ENCODE results near the gene FBXW4. TPM values are rescaled to one million over a fixed set of nuclear protein-coding genes. Genes with fewer than 3 reads are reported as not detected.

FBXW4 gene

DNA sequence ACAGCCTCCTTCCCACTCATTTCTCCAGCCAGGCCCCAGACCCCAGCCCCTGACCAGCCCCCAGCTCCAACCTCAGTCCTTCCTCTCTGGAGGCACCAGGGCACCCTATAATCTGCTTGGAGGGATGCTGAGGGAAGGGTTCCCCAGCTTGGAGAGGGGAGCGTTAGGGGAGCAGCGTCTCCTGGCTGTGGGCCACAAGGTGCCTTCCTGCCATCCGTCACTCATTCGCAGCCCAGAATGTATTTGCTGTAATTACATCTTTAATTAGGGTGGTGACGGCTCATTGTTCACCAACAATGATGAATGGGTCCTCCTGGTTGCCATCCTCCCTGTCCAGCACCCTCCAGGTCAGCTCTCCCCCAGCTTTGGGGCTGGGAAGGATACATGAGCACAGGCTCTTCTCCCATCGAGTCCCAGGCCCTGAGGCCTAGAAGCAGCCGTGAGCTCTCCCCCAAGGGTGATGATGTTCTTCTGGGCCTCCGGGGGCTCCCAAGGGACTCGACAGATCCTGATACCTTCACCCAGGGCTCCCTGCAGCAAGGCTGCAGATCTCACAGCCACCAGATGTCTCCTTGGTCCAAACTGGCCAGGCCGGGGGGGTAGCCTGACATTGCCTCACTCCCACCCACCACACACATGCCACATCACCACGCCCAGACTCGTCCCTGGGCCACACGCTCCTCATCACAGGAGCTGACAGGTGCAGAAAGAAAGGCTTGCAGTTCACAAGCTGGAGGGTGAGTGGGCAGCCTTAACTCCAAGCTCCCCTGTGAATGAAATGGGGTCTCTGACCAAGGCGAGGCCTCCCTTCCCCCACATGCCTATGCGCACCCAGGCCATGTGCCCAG is 133.7 kb downstream of the FBXW4 start:
- H3K4me1 ChIP-seq (ENCODE audit: control insufficient read depth, low read depth, low read length), result no peaks in the 10 kb centered on the region
- WGBS (ENCODE audit: extremely low coverage, insufficient coverage, low lambda C conversion rate), result no CpG with 5 or more reads among the region's 15 CpGs
- no peak overlapping the region for H3K56ac ChIP-seq (ENCODE audit: low read length)
- no peak for DNase-seq
- no peak overlapping the region for H4K8ac ChIP-seq (ENCODE audit: low read depth, low read length)
- no peak overlapping the region for H3K4me2 ChIP-seq (ENCODE audit: low read length)
- H3K18ac ChIP-seq (ENCODE audit: low read length), result no peak overlapping the region
- no peaks in the 10 kb centered on the region for H3K79me2 ChIP-seq (ENCODE audit: control insufficient read depth, insufficient read depth, low read length)
- H3K4me3 ChIP-seq (ENCODE audit: low read length), result no peak overlapping the region
- H3K27ac ChIP-seq (ENCODE audit: low read depth, low read length), result no peak overlapping the region
- H2BK15ac ChIP-seq (replicated peaks; ENCODE audit: low read depth), result no peak overlapping the region
- no peak overlapping the region for H2BK120ac ChIP-seq (ENCODE audit: low read depth, low read length)
- H2AK5ac ChIP-seq (ENCODE audit: low read length), result no peak overlapping the region
- no peak overlapping the region for H2BK5ac ChIP-seq (ENCODE audit: low read length)
- H3K79me1 ChIP-seq (ENCODE audit: low read length), result no peaks in the 10 kb centered on the region
- no peaks in the 10 kb centered on the region for H3K27me3 ChIP-seq (ENCODE audit: insufficient read depth, low read length, poor library complexity)
- H4K5ac ChIP-seq (ENCODE audit: low read length), result no peak overlapping the region
- H3K4ac ChIP-seq (ENCODE audit: low read depth, low read length), result no peak overlapping the region
- H3K23ac ChIP-seq (ENCODE audit: low read length), result no peak overlapping the region
- no peaks in the 10 kb centered on the region for H3K36me3 ChIP-seq (ENCODE audit: control insufficient read depth, insufficient read depth, low read length)
- no peak overlapping the region for H3K9ac ChIP-seq (ENCODE audit: low read length)

Small RNA genes lying within 50 kb of the gene (small RNA-seq; reads per million reads assigned to genes)
- gene MIR3158-1 (ENCODE audit: insufficient read depth), result not detected
- not detected for gene RNU6-1165P (ENCODE audit: insufficient read depth)
